Activated B cell treated with CpG ODN at 0.5 μM for 24 hours (primary cell): ENCODE data around the gene LPP. TPM values are rescaled to one million over a fixed set of nuclear protein-coding genes. Genes with fewer than 3 reads are reported as not detected.

Experiments used
- ATAC-seq: fragments of 200-7000 bp; cut with Tn5 transposase; one replicate; pipeline ENCODE4 v1.10.0; 2021; ENCODE audit warnings: low read depth, mild to moderate bottlenecking, moderate library complexity
- CTCF ChIA-PET: fragments of 350-600 bp; sonication (Branson Sonifier 250); formaldehyde crosslinking; loops from one replicate; lab custom pipeline; 2021; ENCODE audit warnings: antibody characterized with exemption; lab: Charles Lee
- POLR2A ChIA-PET: fragments of 350-600 bp; sonication (Branson Sonifier 250); formaldehyde crosslinking; loops from one replicate; lab custom pipeline; 2021; ENCODE audit warnings: antibody characterized with exemption; lab: Charles Lee
- DNase-seq: peaks from one replicate; pipeline ENCODE4 v3.0.0; 2022
- H3K27ac Mint-ChIP-seq: one replicate; pipeline ENCODE4 v1.8.0; 2020; ENCODE audit warnings: mixed read lengths
- H3K27me3 Mint-ChIP-seq: one replicate; pipeline ENCODE4 v1.8.0; 2021; ENCODE audit warnings: mixed read lengths
- H3K36me3 Mint-ChIP-seq: one replicate; pipeline ENCODE4 v1.8.0; 2021; ENCODE audit warnings: low read depth, mixed read lengths
- H3K4me1 Mint-ChIP-seq: one replicate; pipeline ENCODE4 v1.8.0; 2021; ENCODE audit warnings: mixed read lengths
- H3K4me3 Mint-ChIP-seq: one replicate; pipeline ENCODE4 v1.8.0; 2020; ENCODE audit warnings: mild to moderate bottlenecking, mixed read lengths
- H3K9me3 Mint-ChIP-seq: one replicate; pipeline ENCODE4 v1.8.0; 2020; ENCODE audit warnings: mixed read lengths
- CTCF ChIP-seq: fragments of 200-600 bp; IDR thresholded peaks from one replicate; pipeline ENCODE4 v1.8.0; 2022; ENCODE audit warnings: antibody characterized with exemption, mild to moderate bottlenecking
- intact Hi-C: fragments of 100-400 bp; cut with micrococcal nuclease; formaldehyde crosslinking; loops from one replicate; pipeline ENCODE4 v1.15.1; 2024
- total RNA-seq: library from RNA; stranded (reverse); gene quantifications from 2 replicates; pipeline ENCODE4 v1.2.3, GENCODE V29; 2022

The LPP gene
- total RNA-seq, 1 donor from 2014 or later, result 60.1 TPM

- Mint-ChIP-seq H3K4me1 (peaks cover 49% of the 10 kb centered on the region), H3K9me3 (no peaks in the 10 kb centered on the region), H3K36me3 (no peaks in the 10 kb centered on the region), H3K27ac (peak overlapping the region; percentile 59), H3K4me3 (peak overlapping the region; percentile 53), H3K27me3 (no peaks in the 10 kb centered on the region)
- ChIA-PET POLR2A (interaction anchor here (0.7 to 1.6 kb wide), 4 partner anchors 14 to 181 kb away, joined by 3 to 7 read pairs (median 6); no protein-coding TSS in a partner anchor), CTCF (interaction anchor here (1.0 to 1.6 kb wide), 2 partner anchors 988 to 989 kb away, joined by 3 to 4 read pairs; no protein-coding TSS in a partner anchor)
- no peak for DNase-seq
- no peak for TF ChIP-seq CTCF
- intact Hi-C loops, result no loop called here
- no peak for ATAC-seq
These were observed 575.5 kb downstream of the LPP start for GRCh38 chr3:188729422-188729821.

GRCh38 chr3:188734395-188734794 is 580.4 kb downstream of the LPP start:
- H3K4me3 Mint-ChIP-seq, result no peak overlapping the region
- CTCF ChIA-PET, result interaction anchor here (1.5 kb wide), 1 partner anchor 15 kb away, joined by 4 read pairs; no protein-coding TSS in a partner anchor
- H3K27ac Mint-ChIP-seq, result no peak overlapping the region
- no peaks in the 10 kb centered on the region for H3K36me3 Mint-ChIP-seq
- H3K9me3 Mint-ChIP-seq, result no peaks in the 10 kb centered on the region
- intact Hi-C loops, result no loop called here
- ATAC-seq (no peak), DNase-seq (no peak)
- peaks cover 15% of the 10 kb centered on the region for H3K4me1 Mint-ChIP-seq
- no peak for TF ChIP-seq CTCF
- POLR2A ChIA-PET, result no interaction called here
- no peaks in the 10 kb centered on the region for H3K27me3 Mint-ChIP-seq

GRCh38 chr3:188739511-188739910 is 585.6 kb downstream of the LPP start:
- no peaks in the 10 kb centered on the region for H3K4me1 Mint-ChIP-seq
- H3K27ac Mint-ChIP-seq, result no peak overlapping the region
- no peak overlapping the region for H3K4me3 Mint-ChIP-seq
- CTCF ChIA-PET, result no interaction called here
- POLR2A ChIA-PET, result no interaction called here
- DNase-seq (no peak), ATAC-seq (no peak)
- intact Hi-C loops, result no loop called here
- H3K36me3 Mint-ChIP-seq, result no peaks in the 10 kb centered on the region
- no peaks in the 10 kb centered on the region for H3K9me3 Mint-ChIP-seq
- no peak for TF ChIP-seq CTCF
- H3K27me3 Mint-ChIP-seq, result no peaks in the 10 kb centered on the region

- no peak overlapping the region for H3K4me3 Mint-ChIP-seq
- CTCF ChIA-PET, result no interaction called here
These were observed 586.1 kb downstream of the LPP start for GRCh38 chr3:188740010-188740409.

More at GRCh38 chr3:188740010-188740409, 586.1 kb downstream of the LPP start:
- ATAC-seq (no peak), DNase-seq (no peak)
- TF ChIP-seq CTCF, result no peak
- no peaks in the 10 kb centered on the region for H3K4me1 Mint-ChIP-seq
- POLR2A ChIA-PET, result no interaction called here
- H3K36me3 Mint-ChIP-seq, result no peaks in the 10 kb centered on the region
- no peaks in the 10 kb centered on the region for H3K27me3 Mint-ChIP-seq
- intact Hi-C loops, result no loop called here
- no peak overlapping the region for H3K27ac Mint-ChIP-seq
- no peaks in the 10 kb centered on the region for H3K9me3 Mint-ChIP-seq
